Astrocyte (in vitro differentiated cells and primary cell): Measurements from ENCODE around the gene RAD51B. TPM values are rescaled to one million over a fixed set of nuclear protein-coding genes. Genes with fewer than 3 reads are reported as not detected.

Experiments used
- DNase-seq: peaks from one replicate; pipeline ENCODE4 v3.0.0-alpha.2; 2010; ENCODE audit warnings: low read depth
- FAIRE-seq: peaks from 2 replicates; lab custom pipeline; 2011; peaks lifted over from hg19 to GRCh38; lab: Jason Lieb, UNC
- H2AFZ ChIP-seq: 2 replicates; pipeline ENCODE4 v1.6.0; 2012; ENCODE audit warnings: low read depth, low read length, inconsistent platforms
- H3K27ac ChIP-seq: 2 replicates; pipeline ENCODE4 v1.5.1; 2011; ENCODE audit warnings: low read depth, low read length, inconsistent platforms
- H3K27me3 ChIP-seq: 2 replicates; pipeline ENCODE4 v1.6.0; 2011; ENCODE audit warnings: low read length, inconsistent platforms; ENCODE audit not compliant: insufficient read depth
- H3K36me3 ChIP-seq: 2 replicates; pipeline ENCODE4 v1.5.1; 2011; ENCODE audit warnings: low read length, inconsistent platforms; ENCODE audit not compliant: insufficient read depth
- H3K4me1 ChIP-seq: 2 replicates; pipeline ENCODE4 v1.5.1; 2011; ENCODE audit warnings: low read length, inconsistent platforms; ENCODE audit not compliant: insufficient read depth
- H3K4me2 ChIP-seq: 2 replicates; pipeline ENCODE4 v1.6.0; 2012; ENCODE audit warnings: low read length, inconsistent platforms
- H3K4me3 ChIP-seq: 2 replicates; pipeline ENCODE4 v1.5.1; 2011; ENCODE audit warnings: low read depth, mild to moderate bottlenecking, low read length, inconsistent platforms; ENCODE audit not compliant: insufficient read depth
- H3K79me2 ChIP-seq: 2 replicates; pipeline ENCODE4 v1.6.0; 2012; ENCODE audit warnings: mild to moderate bottlenecking, low read length, inconsistent platforms; ENCODE audit not compliant: insufficient read depth
- H3K9ac ChIP-seq: 2 replicates; pipeline ENCODE4 v1.6.0; 2012; ENCODE audit warnings: mild to moderate bottlenecking, low read length, inconsistent platforms
- H3K9me3 ChIP-seq: 2 replicates; pipeline ENCODE4 v1.5.1; 2012; ENCODE audit warnings: low read depth, mild to moderate bottlenecking, low read length, inconsistent platforms; ENCODE audit not compliant: insufficient read depth
- H4K20me1 ChIP-seq: 2 replicates; pipeline ENCODE4 v1.6.0; 2012; ENCODE audit warnings: low read length, inconsistent platforms; ENCODE audit not compliant: insufficient read depth
- H3K27ac Mint-ChIP-seq: one replicate; pipeline ENCODE4 v1.8.0; 2021; ENCODE audit warnings: mild to moderate bottlenecking, mixed read lengths; ENCODE audit not compliant: unreplicated experiment
- H3K27me3 Mint-ChIP-seq: one replicate; pipeline ENCODE4 v1.8.0; 2021; ENCODE audit warnings: low read depth, mixed read lengths; ENCODE audit not compliant: unreplicated experiment
- H3K36me3 Mint-ChIP-seq: one replicate; pipeline ENCODE4 v1.8.0; 2021; ENCODE audit warnings: low read depth, mixed read lengths; ENCODE audit not compliant: unreplicated experiment
- H3K4me1 Mint-ChIP-seq: one replicate; pipeline ENCODE4 v1.8.0; 2021; ENCODE audit warnings: low read depth, mixed read lengths; ENCODE audit not compliant: unreplicated experiment
- H3K4me3 Mint-ChIP-seq: one replicate; pipeline ENCODE4 v1.8.0; 2021; ENCODE audit warnings: mild to moderate bottlenecking, moderate library complexity, mixed read lengths; ENCODE audit not compliant: unreplicated experiment
- H3K9me3 Mint-ChIP-seq: one replicate; pipeline ENCODE4 v1.8.0; 2021; ENCODE audit warnings: mild to moderate bottlenecking, mixed read lengths; ENCODE audit not compliant: unreplicated experiment
- CTCF ChIP-seq: IDR thresholded peaks from 2 replicates; pipeline ENCODE4 v1.5.1; 2011; ENCODE audit warnings: low read depth, mild to moderate bottlenecking, inconsistent platforms, low read length, moderate library complexity; ENCODE audit not compliant: insufficient read depth
- EZH2 ChIP-seq: IDR thresholded peaks from 2 replicates; pipeline ENCODE4 v1.6.1; 2012; ENCODE audit warnings: mild to moderate bottlenecking, low read length, inconsistent platforms; ENCODE audit not compliant: insufficient read depth
- total RNA-seq: library from RNA; stranded (reverse); gene quantifications from 2 replicates; pipeline ENCODE4 v1.2.1, GENCODE V29; 2021

The RAD51B gene
- total RNA-seq, 1 donor from 2014 or later: 10.8 TPM

- FAIRE-seq: no peak
- Mint-ChIP-seq H3K9me3 (no peaks in the 10 kb centered on the region), H3K36me3 (no peaks in the 10 kb centered on the region), H3K4me1 (peaks cover 8% of the 10 kb centered on the region), H3K27me3 (peaks cover 2% of the 10 kb centered on the region), H3K27ac (no peak overlapping the region), H3K4me3 (no peak overlapping the region)
- no peaks in the 10 kb centered on the region for H3K9me3 ChIP-seq
- H3K4me1 ChIP-seq: peaks cover 4% of the 10 kb centered on the region
- no peaks in the 10 kb centered on the region for H3K79me2 ChIP-seq
- no peak overlapping the region for H3K4me3 ChIP-seq
- no peak overlapping the region for H3K9ac ChIP-seq
- H3K27me3 ChIP-seq: no peaks in the 10 kb centered on the region
- no peak for DNase-seq
- H4K20me1 ChIP-seq: no peaks in the 10 kb centered on the region
- H3K36me3 ChIP-seq: no peaks in the 10 kb centered on the region
- no peak overlapping the region for H2AFZ ChIP-seq
- H3K4me2 ChIP-seq: no peak overlapping the region
- no peak overlapping the region for H3K27ac ChIP-seq
- TF ChIP-seq EZH2: no peak
- TF ChIP-seq CTCF: no peak
Observed at GRCh38 chr14:68730811-68731425, 911.3 kb downstream of the RAD51B start.

GRCh38 chr14:68733086-68733914 is 913.7 kb downstream of the RAD51B start:
- TF ChIP-seq EZH2 (no peak), CTCF (no peak)
- Histone ChIP-seq H3K36me3 (no peaks in the 10 kb centered on the region), H2AFZ (peak overlapping the region; percentile 24), H3K27ac (no peak overlapping the region), H3K9me3 (no peaks in the 10 kb centered on the region), H3K4me1 (peaks cover 4% of the 10 kb centered on the region), H3K4me3 (no peak overlapping the region), H3K79me2 (no peaks in the 10 kb centered on the region), H3K9ac (no peak overlapping the region), H3K4me2 (no peak overlapping the region), H4K20me1 (no peaks in the 10 kb centered on the region), H3K27me3 (no peaks in the 10 kb centered on the region)
- H3K36me3 Mint-ChIP-seq: no peaks in the 10 kb centered on the region
- peaks cover 15% of the 10 kb centered on the region for H3K4me1 Mint-ChIP-seq
- H3K27me3 Mint-ChIP-seq: peaks cover 2% of the 10 kb centered on the region
- no peak for FAIRE-seq
- no peak for DNase-seq
- H3K27ac Mint-ChIP-seq: peak overlapping the region; percentile 29
- no peak overlapping the region for H3K4me3 Mint-ChIP-seq
- no peaks in the 10 kb centered on the region for H3K9me3 Mint-ChIP-seq
